ENCODE data around the gene RNASE1.
"Not testable (repeated sequence)": the region's sequence is repeated elsewhere in the genome, so short reads cannot be mapped to it uniquely, and the experiment has no call there.

The RNASE1 gene

DNA sequence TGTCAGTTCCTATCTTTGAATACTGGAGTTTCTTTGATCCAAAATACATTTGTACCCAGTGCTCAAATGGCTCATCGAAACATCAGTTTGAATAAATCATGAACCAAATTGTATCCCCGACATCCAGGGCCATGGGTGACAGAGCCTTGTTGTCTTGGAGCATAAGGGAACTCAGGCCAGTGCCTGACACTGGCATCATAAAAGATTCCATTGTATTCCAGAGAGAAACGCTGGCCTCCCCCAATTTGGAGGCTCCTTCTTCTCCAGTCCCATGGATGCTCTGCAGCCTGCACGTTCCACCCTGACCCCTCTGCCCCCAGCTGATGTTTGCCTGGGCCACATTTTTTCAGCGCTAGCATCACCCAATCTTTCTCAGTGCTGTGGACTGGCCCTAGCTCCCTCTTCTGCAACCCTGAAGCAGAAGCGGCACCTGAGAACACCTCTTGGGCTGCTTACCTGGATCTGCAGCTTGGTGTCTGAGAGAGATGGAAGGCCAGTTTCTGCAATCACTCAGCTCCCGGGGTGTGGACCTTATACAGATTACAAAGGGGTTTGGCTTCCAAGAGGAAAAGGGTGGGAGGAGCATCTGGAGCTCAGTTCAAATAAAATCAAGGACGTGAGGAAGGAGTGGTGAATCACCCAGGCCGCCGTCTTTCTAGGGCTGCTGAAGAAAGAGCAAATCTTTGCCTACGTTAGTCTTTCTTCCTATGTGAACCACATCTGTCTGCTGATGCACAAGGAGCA lies at the start of gene RNASE1:
Gene RNASE1, minus strand, starts transcription at position 504 of the 744 bp plus-strand sequence. CDS start 776 bp downstream, outside the sequence.
- DNase-seq: no peak

DNA sequence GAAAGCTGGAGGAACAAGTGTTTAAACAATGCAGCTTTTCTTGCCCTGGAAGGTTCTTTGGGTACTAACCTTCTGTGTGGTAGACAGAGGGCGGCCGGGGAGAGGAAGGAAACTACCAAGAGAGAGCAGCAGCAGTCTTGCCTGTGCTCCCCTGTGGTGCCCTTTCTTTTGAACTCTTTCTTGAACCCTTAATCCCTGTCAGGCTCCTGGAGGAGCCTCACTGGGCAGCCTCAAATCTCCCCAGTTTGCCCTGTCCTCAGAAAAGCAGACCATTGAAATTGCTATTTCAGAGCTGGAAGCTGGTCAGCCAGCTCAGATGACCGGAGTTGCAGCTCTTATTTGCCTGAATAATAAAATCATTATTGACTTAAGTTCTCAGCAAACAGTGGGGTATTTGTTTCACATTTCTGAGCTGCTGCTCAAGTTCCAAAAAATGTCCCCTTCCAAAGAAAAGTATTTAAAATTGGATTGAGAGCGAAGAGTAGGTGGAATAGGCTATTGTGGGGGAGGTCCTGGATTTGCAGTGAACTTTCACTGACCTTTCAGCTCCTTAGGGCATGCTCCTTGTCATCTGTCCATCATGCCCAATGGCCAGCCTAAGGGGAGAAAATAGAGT lies 46.4 kb upstream of the RNASE1 start:
- DNase-seq: no peak

DNA sequence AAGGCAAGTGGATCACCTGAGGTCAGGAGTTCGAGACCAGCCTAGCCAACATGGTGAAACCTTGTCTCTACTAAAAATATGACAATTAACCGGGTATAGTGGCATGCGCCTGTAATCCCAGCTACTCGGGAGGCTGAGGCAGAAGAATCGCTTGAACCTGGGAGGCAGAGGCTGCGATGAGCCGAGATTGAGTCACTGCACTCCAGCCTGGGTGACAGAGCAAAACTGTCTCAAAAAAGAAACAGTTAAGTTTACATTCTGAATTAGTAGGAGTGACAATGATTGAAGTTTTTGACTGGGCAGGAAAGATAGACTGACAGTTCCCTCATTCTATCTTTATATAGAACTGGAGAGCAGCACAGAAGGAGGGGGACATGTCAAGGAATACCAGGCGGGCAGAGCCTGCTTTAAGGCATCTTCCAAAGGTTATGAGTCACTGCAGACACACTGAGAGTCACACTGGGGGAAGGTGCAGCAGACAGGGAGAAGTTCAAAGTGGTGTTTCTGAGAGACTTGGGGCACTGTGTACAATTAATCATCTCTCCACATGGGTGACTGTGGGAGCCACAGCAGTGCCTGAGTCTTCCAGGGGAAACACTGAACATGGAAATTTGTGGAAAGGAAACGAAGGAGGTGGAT lies 45.8 kb upstream of the RNASE1 start:
- DNase-seq: no peak

DNA sequence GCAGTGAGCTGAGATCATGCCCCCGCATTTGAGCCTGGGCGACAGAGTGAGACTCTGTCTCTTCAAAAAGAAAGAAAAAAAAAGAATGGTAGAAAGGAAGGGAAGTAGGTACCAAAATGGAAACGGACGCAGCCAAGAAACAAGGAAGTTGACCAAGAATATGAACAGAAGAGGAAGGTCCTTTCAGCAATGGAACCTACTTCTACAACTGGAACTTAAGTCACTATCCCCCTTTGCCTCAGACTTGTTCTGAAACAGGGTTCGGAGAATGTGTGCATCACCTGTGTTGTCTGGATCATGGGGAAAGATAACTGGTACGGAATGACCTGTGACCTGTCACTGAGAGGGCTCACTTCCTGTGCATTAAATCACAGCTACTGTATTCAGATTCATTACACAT lies 43.9 kb upstream of the RNASE1 start:
- no peak for DNase-seq

DNA sequence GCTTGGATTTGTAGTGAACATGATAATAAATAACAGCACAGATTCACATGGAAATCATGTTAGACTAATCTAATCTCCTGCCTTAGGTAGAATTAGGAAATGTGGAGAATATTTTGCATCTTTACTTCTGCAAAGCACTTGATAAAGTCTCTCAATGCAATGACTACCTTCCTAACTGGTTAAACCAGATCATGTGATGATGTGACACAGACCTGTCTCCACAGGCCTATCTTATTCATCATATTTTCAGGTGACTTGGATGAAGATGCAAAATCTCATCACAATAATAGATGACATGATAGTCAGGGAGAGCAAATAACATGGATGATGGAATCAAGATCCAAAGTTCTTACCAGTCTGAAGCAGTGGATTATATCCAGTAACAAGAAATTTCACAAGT lies 38.5 kb upstream of the RNASE1 start:
- no peak for DNase-seq

DNA sequence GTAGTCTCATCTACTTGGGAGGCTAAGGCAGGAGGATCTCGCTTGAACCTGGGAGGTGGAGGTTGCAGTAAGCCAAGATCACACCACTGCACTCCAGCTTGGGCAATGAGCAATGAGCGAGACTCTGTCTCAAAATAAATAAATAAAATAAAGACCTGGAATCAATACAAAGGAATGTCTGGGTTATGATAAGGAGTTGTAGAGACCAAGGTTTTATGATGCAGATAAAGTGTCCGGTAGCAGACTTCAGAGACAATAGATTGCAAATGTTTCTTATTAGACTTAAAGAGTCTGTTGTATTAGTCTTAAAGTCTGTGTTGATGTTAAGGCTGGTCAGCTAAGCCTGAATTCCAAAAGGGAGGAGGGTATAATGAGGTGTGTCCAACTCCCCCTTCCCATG lies 35.2 kb upstream of the RNASE1 start:
- no peak for DNase-seq

DNA sequence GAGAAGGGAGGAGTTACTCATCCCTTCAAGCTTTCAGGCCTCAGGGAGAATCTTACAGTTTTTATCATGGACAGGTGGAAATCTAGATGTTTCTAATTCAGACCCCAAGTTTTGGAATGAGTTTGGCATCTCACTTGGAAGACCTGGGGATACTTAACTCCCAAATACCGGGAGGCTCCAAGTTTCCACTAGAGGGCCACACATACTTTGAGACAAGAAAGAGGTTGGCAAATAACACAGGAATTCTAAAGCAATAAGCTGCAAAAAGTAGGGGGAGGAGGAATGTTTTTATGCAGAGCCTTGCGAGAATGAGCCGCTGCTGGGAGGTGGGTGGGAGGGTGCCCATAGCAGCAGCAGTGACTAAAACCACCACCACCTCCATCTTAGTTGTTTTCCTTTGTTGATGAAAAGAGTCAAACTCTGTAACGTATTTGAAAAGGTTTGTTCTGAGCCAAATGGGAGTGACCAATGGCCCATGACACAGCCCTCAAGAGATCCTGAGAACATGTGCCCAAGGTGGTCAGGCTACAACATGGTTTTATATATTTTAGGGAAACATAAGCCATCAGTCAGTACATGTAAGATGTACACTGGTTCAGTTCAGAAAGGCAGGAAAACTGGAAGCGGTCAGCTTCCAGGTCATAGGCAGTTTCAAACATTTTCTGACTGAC lies 34.2 kb upstream of the RNASE1 start:
- no peak for DNase-seq

DNA sequence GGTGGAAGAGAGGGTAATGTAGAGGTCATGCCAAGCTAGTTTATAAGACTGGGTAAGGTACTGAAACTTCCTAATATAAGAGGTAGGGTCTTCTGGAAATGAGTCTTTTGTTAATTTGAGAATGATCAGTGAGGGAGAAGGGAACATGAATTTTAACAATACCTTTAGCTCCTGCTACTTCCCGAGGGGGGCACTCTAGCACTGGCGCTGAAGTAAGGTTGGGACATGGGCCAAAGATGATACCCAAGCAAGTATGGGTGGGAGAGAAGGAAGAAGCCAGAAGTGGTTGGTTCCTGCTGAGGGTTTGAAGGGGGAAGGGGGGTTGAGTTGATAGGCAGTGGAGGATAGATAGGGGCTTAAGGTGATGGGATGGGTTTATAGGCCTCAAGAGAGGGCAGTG lies 32.3 kb upstream of the RNASE1 start:
- DNase-seq: no peak

DNA sequence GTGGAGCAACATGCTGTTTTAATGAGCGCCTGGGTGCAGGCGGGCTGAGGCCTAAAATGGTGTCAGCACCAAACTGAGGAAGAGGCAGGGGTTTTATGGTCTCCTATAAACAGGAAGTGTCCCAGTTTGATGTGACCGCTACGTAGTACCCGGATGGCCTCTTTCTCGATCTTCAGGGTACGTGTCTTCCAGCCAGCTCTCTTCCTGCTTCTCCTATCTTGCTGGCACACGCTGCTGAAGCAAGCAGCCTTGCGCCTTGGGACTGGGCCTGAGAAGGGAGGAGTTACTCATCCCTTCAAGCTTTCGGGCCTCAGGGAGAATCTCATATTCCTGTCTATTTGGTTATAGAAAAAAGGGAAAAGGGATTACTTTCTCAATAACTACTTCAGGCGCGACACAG lies 28.2 kb upstream of the RNASE1 start:
- DNase-seq: no peak

DNA sequence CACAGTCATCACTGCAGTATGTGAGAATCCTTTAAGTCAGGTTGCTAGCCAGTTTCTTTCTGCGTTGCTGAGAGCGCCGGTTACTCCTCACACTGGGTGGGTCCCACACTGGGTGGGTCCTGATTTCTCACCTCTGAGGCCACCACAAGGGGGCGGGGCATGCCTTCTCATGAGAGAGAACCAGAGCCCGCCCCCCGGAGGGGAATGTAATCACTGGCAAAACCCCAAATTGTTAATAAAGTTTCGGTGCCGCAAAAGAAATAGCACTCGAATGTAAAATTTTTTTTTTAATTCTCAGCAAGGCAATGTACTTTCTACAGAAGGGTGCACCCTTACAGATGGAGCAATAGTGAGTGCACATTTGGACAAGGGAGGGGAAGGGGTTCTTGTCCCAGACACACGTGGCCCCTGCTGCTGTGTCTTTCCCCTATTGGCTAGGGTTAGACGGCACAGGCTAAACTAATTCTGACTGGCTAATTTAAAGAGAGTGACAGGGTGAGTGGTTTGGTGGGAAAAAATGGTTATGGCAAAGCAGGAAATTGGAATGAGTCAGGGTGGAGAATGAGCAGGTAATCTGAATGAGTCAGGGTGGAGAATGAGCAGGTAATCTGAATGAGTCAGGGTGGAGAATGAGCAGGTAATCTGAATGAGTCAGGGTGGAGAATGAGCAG lies 25.5 kb upstream of the RNASE1 start:
- DNase-seq: not testable (repeated sequence)

DNA sequence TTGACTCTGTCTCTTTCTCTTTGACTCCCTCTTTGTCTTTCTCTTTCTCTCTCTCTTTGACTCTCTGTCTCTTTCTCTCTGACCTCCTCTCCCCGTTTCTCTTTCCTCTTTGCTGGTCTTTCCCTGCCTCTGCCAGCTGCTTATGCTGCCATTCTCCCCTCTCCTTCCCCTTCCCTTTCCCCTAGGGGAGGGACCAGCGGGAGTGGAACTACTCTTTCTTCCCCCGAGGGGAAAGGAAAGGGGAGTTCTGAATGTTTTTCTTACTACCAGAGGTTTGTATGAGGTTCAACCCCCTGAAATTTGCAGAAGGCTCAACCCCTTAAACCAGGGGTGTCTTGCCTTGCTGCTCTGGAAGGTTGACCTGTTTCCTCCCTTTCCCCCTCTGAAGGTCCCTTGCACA lies 24.7 kb upstream of the RNASE1 start:
- DNase-seq: no peak

DNA sequence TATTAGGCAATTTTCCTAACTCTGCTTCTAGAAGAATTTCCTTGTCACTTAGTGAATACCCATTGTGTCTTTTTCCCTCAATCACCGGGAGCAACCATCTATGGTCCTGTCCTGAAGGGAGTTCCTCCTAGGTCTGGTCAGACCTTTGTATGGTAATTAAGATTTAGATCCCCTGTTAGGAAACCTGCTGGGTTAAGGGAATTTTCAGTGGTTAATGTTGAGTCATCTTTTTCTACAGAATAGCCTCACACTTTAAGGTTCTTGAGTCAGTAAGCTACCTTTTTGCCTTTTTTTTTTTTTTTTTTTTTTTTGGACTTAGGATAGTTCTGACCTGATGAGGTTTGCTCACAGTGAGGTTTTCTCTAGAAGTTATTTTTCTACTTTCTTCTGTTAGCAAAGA lies 24.0 kb upstream of the RNASE1 start:
- DNase-seq: not testable (repeated sequence)

DNA sequence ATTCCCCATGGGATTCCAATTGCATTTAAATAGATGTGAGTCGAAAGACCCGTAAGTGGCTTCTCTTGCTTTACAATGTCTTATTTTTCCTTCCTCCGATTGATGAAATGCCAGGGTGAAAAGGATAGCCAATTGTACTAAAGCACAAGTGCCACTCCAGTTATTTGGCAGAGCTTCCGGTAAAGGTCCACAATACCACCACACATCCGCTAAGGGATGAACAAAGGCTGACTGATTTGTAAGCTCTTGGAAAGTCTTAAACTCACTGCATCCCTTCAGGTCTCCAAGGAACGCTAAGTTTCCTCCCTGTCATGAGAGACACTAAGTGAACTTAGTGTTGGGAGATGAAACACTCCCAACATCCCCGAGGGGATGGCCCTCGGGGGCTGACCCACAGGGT lies 21.2 kb upstream of the RNASE1 start:
- DNase-seq: no peak

DNA sequence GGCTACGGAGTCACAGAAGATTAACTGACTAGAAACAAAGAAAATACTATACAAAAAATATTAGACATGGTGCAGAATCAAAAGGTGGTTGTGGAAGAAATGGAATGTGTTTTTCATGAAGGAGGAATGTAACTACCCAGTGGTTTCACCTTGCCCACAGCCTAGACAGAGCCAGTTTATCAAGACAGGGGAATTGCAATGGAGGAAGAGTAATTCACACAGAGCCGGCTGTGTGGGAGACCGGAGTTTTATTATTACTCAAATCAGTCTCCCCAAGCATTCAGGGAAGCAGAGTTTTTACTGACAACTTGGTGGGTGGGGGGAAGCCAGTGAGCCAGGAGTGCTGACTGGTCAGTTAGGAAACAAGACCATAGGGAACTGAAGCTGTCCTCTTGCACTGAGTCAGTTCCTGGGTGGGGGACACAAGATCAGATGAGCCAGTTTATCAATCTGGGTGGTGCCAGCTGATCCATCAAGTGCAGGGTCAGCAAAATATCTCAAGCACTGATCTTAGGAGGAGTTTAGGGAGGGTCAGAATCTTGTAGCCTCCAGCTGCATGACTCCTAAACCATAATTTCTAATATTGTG lies 19.0 kb upstream of the RNASE1 start:
- not testable (repeated sequence) for DNase-seq

DNA sequence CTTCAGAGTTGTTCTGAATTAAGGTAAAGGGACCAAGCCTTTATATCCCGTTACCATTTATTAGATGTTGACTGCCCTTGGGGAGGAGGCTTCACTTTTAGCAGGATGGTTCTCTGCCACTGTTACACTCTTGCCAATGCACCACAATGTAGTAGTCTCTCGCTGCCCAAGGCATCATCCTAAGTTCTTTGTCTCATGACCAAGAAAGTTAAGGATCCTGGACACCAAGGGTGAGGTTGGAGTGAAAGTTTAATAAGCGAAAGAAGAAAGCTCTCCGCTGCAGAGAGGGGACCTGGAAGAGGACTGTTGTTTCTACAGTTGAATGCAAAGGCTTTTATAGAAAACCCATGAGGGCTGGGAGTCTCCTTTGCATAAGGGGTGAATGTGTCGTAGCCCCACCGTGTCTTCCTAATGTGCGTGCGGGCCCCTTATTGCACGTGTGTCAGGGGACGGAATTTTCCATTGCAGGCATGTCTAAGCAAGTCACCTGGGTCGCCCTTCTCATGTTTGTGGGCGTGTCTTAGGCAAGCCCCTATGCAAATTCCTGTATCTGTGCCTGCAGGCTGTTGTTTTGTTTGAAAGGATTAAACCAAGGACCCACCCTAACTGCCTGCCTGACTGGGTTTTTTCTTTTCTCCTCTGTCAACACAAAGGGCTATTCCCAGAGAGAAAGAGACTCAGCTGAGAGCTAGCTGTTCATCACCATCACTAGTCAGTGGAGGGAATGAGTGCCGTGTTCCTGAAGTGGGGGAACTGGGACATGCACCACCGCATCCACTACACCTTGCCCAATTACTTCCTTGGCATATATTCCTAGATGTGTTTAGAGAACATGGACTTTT lies 17.6 kb upstream of the RNASE1 start:
- DNase-seq: no peak

DNA sequence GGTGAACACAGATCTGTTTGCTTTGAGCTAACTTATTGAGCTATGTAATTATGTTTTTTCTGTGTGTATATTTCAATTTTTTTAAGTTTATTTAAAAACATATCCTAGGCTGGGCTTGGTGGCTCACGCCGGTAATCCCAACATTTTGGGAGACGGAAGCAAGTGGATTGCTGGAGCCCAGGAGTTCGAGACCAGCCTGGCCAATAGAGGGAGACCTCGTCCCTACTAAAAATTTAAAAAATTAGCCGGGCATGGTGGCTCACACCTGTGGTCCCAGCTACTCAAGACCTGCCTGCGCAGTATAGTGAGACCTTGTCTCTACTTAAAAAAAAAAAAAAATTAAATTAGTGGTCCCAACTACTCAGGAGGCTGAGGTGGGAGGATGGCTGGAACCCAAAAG lies 16.2 kb upstream of the RNASE1 start:
- DNase-seq: no peak

DNA sequence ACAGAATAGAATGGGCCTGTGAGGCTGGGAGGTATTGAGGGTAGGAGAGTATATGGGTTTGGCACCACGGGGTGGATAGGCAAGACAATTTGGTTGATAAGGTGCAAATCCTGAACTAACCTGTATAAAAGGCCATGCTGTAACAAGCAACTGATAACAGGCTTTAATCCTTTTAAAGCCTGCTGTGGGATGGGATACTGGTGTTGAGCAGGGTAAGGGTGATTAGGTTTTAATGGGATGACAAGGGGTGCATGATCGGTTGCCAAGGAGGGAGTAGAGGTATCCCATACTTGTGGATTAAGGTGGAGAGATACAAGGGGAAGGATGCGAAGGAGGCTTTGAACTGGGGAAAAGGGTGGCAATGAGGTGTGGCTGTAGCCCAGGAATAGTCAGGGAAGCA lies 13.3 kb upstream of the RNASE1 start:
- DNase-seq: not testable (repeated sequence)

DNA sequence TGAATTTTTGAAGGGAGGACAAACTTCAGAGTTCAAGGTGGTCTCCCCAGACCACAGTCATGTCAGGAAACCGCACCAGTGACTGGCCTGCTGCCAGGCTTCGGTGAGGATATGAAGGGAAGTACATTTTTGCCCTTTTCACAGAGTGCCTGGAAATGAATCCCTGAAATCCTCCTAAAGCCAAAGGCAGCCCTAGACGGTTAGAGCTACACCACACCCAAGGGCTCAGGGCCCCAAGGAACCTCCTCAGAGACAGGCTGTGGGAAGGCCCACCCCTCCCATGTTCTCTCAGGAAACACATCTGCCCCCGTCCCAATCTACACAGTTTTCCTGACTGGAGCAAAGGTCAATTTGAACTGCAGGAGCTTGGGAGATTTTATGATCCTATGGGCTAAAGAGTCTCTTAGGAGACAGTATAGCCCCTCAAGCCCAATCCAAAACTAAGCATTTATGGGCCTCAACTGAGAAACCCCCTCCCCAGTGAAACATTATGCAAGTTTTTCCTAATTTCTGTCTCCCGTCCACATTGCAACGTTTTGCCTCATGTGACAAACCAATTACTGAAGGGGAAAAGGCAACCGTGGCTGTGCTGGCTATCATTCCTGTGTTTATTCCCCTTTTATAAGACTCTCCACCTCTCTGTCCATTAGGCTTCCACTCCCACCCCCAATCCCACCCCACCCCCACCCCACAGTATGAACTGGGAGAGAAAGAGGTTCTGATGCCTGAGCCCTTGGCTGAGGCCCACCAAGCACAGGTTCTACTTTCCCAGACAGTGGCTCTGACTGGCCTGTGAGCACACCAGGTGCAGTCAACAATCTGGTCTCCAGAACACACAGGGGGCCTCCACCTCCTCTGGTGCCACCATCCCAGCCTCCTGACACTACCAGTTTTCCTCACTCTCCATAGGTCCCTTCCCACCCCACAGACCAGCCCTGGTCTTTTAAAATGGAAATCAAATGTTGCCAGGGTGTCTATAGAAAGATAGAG lies 9.6 kb upstream of the RNASE1 start:
- no peak for DNase-seq

DNA sequence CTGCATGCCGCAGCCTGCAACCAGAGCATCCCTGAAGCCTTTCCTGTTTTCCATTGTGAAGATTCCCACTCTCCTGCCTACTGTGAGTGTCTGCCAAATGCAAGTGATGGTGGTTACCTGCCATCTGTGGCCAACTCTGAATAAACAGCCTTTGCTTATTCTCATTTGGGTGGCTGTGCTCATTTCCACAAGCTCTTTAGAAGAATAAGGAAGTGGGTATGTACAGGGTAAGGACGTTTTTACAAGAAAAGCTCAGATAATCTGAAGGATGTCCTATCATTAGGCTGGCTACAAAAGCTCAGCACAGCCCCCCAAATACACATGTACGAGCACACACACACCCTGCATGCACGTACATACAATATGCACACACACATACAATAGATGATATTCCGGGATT lies 7.3 kb upstream of the RNASE1 start:
- no peak for DNase-seq

DNA sequence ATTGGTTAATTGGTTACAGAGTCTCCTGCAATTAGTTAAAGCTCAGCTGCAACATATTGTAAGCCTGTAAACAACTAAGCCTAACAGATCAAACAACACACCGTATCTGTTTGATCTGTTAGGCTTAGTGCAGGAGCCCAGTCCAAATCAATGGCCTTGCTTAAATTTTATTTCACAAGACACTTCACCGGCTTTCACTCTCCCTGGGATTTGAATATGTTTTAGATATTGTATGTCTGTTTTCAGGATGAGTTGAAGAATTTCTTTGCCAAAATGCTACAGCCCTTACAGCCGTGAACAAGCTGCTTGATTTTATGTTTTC lies 5.5 kb upstream of the RNASE1 start:
- no peak for DNase-seq
